Uterus (tissue), 2 donors: ENCODE results near the gene SLC39A1.

Experiments
- POLR2A ChIP-seq, 2 donors: fragments of 450-650 bp; IDR thresholded peaks; one replicate each; pipeline ENCODE4 v1.6.1; 2016; ENCODE audit warnings: antibody characterized with exemption in 2 of 2, mild to moderate bottlenecking in 1 of 2, moderate library complexity in 1 of 2
- TF ChIP-seq, protein P1 (sequence below), 4 experiments: fragments of 200-600 bp in 2 of 4; fragments of 450-650 bp in 2 of 4; sonication (generic) in 2 of 4; IDR thresholded peaks; one replicate each; pipeline ENCODE4 v1.5.1; 2016 to 2019; ENCODE audit warnings: antibody characterized with exemption in 4 of 4, mild to moderate bottlenecking in 2 of 4, moderate library complexity in 1 of 4

DNA sequence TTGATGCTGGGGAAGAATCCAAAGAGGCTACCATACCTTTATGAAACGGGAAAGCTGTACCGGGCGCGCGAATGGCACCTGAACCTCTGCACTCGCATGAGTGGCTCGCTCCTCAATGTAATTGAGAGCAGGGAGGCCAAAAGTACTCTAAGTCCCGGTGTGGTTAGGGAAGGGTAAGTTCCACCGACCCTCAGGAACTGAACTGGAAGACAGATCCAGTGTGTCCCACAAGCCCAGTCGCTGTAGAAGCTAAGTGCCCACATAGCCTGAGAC lies 41.6 kb downstream of the SLC39A1 start:
- TF ChIP-seq, protein P1, sequence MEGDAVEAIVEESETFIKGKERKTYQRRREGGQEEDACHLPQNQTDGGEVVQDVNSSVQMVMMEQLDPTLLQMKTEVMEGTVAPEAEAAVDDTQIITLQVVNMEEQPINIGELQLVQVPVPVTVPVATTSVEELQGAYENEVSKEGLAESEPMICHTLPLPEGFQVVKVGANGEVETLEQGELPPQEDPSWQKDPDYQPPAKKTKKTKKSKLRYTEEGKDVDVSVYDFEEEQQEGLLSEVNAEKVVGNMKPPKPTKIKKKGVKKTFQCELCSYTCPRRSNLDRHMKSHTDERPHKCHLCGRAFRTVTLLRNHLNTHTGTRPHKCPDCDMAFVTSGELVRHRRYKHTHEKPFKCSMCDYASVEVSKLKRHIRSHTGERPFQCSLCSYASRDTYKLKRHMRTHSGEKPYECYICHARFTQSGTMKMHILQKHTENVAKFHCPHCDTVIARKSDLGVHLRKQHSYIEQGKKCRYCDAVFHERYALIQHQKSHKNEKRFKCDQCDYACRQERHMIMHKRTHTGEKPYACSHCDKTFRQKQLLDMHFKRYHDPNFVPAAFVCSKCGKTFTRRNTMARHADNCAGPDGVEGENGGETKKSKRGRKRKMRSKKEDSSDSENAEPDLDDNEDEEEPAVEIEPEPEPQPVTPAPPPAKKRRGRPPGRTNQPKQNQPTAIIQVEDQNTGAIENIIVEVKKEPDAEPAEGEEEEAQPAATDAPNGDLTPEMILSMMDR (IDR thresholded peaks at IDR 0.05): no peak
- no peak for TF ChIP-seq POLR2A (IDR thresholded peaks at IDR 0.05)
